ENCODE data around the gene MUTYH. TPM values are rescaled to one million over a fixed set of nuclear protein-coding genes. Genes with fewer than 3 reads are reported as not detected.

MUTYH gene
- total and polyA plus RNA-seq, 2 experiments from 2014 or later, result 23.5 to 29.6 TPM

GRCh38 chr1:45302505-45303150 is 37.6 kb downstream of the MUTYH start:
- peak overlapping the region; percentile 97 for H2AFZ ChIP-seq
- H3K9me2 ChIP-seq (replicated peaks; ENCODE audit: insufficient read depth), result no peaks in the 10 kb centered on the region
- H3K4me3 ChIP-seq, result peak overlapping the region; percentile 57

GRCh38 chr1:45300669-45300997 is 39.6 kb downstream of the MUTYH start:
- Histone ChIP-seq H3K4me3 (no peak overlapping the region), H3K9me3 (ENCODE audit: low read depth) (no peaks in the 10 kb centered on the region), H4K20me1 (ENCODE audit: insufficient read depth, poor library complexity, severe bottlenecking) (no peaks in the 10 kb centered on the region), H3K79me2 (no peaks in the 10 kb centered on the region), H3K27me3 (no peaks in the 10 kb centered on the region), H3K4me1 (ENCODE audit: insufficient read depth) (peaks cover 13% of the 10 kb centered on the region), H2AFZ (no peak overlapping the region), H3K9me2 (replicated peaks; ENCODE audit: insufficient read depth) (no peaks in the 10 kb centered on the region), H3K27ac (no peak overlapping the region), H3K36me3 (replicated peaks; ENCODE audit: insufficient read depth, low read depth) (no peaks in the 10 kb centered on the region), H3K4me2 (no peak overlapping the region)
- TF ChIP-seq EZH2phosphoT487 (IDR thresholded peaks at IDR 0.05; ENCODE audit: low read depth, severe bottlenecking, unreplicated experiment) (no peak), EZH2 (IDR thresholded peaks at IDR 0.05; ENCODE audit: borderline replicate concordance) (no peak), CTCF (IDR thresholded peaks at IDR 0.05; ENCODE audit: poor library complexity) (no peak)
- 84% methylated on average over 2 of the region's 2 CpGs for WGBS (ENCODE audit: low lambda C conversion rate, missing lambda C conversion rate)
- DNase-seq (ENCODE audit: low spot score), result no peak

More at GRCh38 chr1:45302505-45303150, 37.6 kb downstream of the MUTYH start:
- Histone ChIP-seq H3K4me2 (peak overlapping the region; percentile 89), H3K27me3 (no peaks in the 10 kb centered on the region), H3K9me3 (ENCODE audit: low read depth) (no peaks in the 10 kb centered on the region), H3K36me3 (replicated peaks; ENCODE audit: insufficient read depth, low read depth) (no peaks in the 10 kb centered on the region), H4K20me1 (ENCODE audit: insufficient read depth, poor library complexity, severe bottlenecking) (no peaks in the 10 kb centered on the region), H3K27ac (peak overlapping the region; percentile 93), H3K79me2 (no peaks in the 10 kb centered on the region), H3K4me1 (ENCODE audit: insufficient read depth) (peaks cover 13% of the 10 kb centered on the region)
- 93% methylated on average over 15 of the region's 16 CpGs for WGBS (ENCODE audit: low lambda C conversion rate, missing lambda C conversion rate)
- DNase-seq (ENCODE audit: low spot score), result no peak
- TF ChIP-seq CTCF (IDR thresholded peaks at IDR 0.05; ENCODE audit: poor library complexity) (no peak), EZH2 (IDR thresholded peaks at IDR 0.05; ENCODE audit: borderline replicate concordance) (no peak), EZH2phosphoT487 (IDR thresholded peaks at IDR 0.05; ENCODE audit: low read depth, severe bottlenecking, unreplicated experiment) (no peak)

GRCh38 chr1:45299981-45300668 is 40.1 kb downstream of the MUTYH start:
- Histone ChIP-seq H4K20me1 (ENCODE audit: insufficient read depth, poor library complexity, severe bottlenecking) (no peaks in the 10 kb centered on the region), H3K27me3 (no peaks in the 10 kb centered on the region), H3K36me3 (replicated peaks; ENCODE audit: insufficient read depth, low read depth) (no peaks in the 10 kb centered on the region), H3K9me2 (replicated peaks; ENCODE audit: insufficient read depth) (no peaks in the 10 kb centered on the region), H3K4me3 (no peak overlapping the region), H3K79me2 (no peaks in the 10 kb centered on the region), H3K9me3 (ENCODE audit: low read depth) (no peaks in the 10 kb centered on the region), H3K27ac (no peak overlapping the region), H3K4me2 (no peak overlapping the region), H3K4me1 (ENCODE audit: insufficient read depth) (peaks cover 13% of the 10 kb centered on the region), H2AFZ (no peak overlapping the region)
- WGBS (ENCODE audit: low lambda C conversion rate, missing lambda C conversion rate), result 22% methylated on average over 4 of the region's 4 CpGs
- no peak for TF ChIP-seq EZH2 (IDR thresholded peaks at IDR 0.05; ENCODE audit: borderline replicate concordance)
- TF ChIP-seq CTCF (IDR thresholded peaks at IDR 0.05; ENCODE audit: poor library complexity), result peak; percentile 83
- DNase-seq (ENCODE audit: low spot score), result peak; percentile 82
